Tibial nerve (tissue), 4 donors: ENCODE data around the gene SLC6A8. TPM values are rescaled to one million over a fixed set of nuclear protein-coding genes. Genes with fewer than 3 reads are reported as not detected.

ENCODE experiments used
- DNase-seq, 2 donors: peaks; one replicate each; pipeline ENCODE4 v3.0.0-alpha.2; 2019; ENCODE audit warnings: low spot score in 2 of 2
- H3K27ac ChIP-seq, 4 donors: fragments of 200-600 bp; sonication (generic) in 3 of 4; one replicate each; pipeline ENCODE4 v1.5.1; 2017 to 2019; ENCODE audit warnings: mild to moderate bottlenecking in 1 of 4
- H3K27me3 ChIP-seq, 2 donors: fragments of 200-600 bp; sonication (generic) in 1 of 2; one replicate each; pipeline versions ENCODE4 v1.5.1 to v1.6.0; 2017 to 2019
- H3K36me3 ChIP-seq, 3 donors: fragments of 200-600 bp; sonication (generic); one replicate each; pipeline ENCODE4 v1.5.1; 2018 to 2019
- H3K4me1 ChIP-seq, 4 donors: fragments of 200-600 bp; sonication (generic) in 3 of 4; one replicate each; pipeline ENCODE4 v1.5.1; 2017 to 2019
- H3K4me3 ChIP-seq, 4 donors: fragments of 200-600 bp; sonication (generic) in 3 of 4; one replicate each; pipeline ENCODE4 v1.5.1; 2017 to 2019; ENCODE audit warnings: mild to moderate bottlenecking in 1 of 4, moderate library complexity in 1 of 4
- H3K9me3 ChIP-seq, 4 donors: fragments of 200-600 bp; sonication (generic) in 3 of 4; one replicate each; pipeline ENCODE4 v1.5.1; 2017 to 2019
- EP300 ChIP-seq, 2 donors: sonication (generic); formaldehyde crosslinking; IDR thresholded peaks; one replicate each; pipeline ENCODE4 v1.6.1; 2017; ENCODE audit warnings: antibody characterized with exemption in 2 of 2, mild to moderate bottlenecking in 1 of 2
- POLR2A ChIP-seq, 2 donors: fragments of 450-650 bp; IDR thresholded peaks; one replicate each; pipeline ENCODE4 v1.6.1; 2017; ENCODE audit warnings: antibody characterized with exemption in 2 of 2, mild to moderate bottlenecking in 2 of 2, moderate library complexity in 2 of 2
- WGBS, 2 donors: methylation state at CpG; one replicate each; pipeline ENCODE4 v1.1.5; 2018; 5-methylcytosine and 5-hydroxymethylcytosine counted together
- total RNA-seq, 4 donors: library from RNA; depleted of rRNA; stranded (reverse); fragments of >200 nt; gene quantifications; one replicate each; pipeline ENCODE4 v1.1.0, GENCODE V29; 2016
- TF ChIP-seq, protein P1 (sequence below), 5 experiments: fragments of 200-600 bp in 3 of 5; fragments of 450-650 bp in 2 of 5; sonication (generic) in 3 of 5; IDR thresholded peaks; one replicate each; pipeline ENCODE4 v1.5.1; 2016 to 2019; ENCODE audit warnings: antibody characterized with exemption in 5 of 5, mild to moderate bottlenecking in 3 of 5, moderate library complexity in 2 of 5

The SLC6A8 gene
- total RNA-seq, 4 donors from 2014 or later, result 14.4 to 26.7 (median 21.9) TPM

DNA sequence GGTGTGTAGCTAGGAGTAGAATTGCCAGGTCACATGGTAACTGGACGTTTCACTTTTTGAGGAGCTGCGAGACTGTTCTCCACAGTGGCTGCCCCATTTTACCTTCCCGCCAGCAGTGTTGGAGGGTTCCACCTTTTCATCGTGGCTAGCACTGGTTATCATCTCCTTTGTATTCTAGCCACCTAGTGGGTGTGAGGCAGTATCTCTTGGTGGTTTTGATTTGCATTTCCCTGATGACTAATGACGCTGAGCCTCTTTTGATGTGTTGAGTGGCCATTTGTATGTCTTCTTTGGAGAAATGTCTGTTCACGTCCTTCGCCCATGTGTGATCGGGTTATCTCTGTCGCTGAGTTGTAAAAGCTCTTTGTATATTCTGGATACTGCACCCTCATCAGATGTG, 47.5 kb downstream of the SLC6A8 start:
- no peak for DNase-seq
- TF ChIP-seq EP300 (IDR thresholded peaks at IDR 0.05) (no peak), POLR2A (IDR thresholded peaks at IDR 0.05) (no peak)
- TF ChIP-seq, protein P1, sequence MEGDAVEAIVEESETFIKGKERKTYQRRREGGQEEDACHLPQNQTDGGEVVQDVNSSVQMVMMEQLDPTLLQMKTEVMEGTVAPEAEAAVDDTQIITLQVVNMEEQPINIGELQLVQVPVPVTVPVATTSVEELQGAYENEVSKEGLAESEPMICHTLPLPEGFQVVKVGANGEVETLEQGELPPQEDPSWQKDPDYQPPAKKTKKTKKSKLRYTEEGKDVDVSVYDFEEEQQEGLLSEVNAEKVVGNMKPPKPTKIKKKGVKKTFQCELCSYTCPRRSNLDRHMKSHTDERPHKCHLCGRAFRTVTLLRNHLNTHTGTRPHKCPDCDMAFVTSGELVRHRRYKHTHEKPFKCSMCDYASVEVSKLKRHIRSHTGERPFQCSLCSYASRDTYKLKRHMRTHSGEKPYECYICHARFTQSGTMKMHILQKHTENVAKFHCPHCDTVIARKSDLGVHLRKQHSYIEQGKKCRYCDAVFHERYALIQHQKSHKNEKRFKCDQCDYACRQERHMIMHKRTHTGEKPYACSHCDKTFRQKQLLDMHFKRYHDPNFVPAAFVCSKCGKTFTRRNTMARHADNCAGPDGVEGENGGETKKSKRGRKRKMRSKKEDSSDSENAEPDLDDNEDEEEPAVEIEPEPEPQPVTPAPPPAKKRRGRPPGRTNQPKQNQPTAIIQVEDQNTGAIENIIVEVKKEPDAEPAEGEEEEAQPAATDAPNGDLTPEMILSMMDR (IDR thresholded peaks at IDR 0.05), result no peak
- H3K36me3 ChIP-seq, result peaks cover 0 to 17% (median 0%) of the 10 kb centered on the region in 3 donors
- 79 to 85% methylated on average over 9 of the region's 9 CpGs for WGBS, 2 donors
- H3K27me3 ChIP-seq, result no peaks in the 10 kb centered on the region
- no peaks in the 10 kb centered on the region for H3K4me1 ChIP-seq
- no peak overlapping the region for H3K4me3 ChIP-seq
- no peak overlapping the region for H3K27ac ChIP-seq
- H3K9me3 ChIP-seq, result no peaks in the 10 kb centered on the region

- Histone ChIP-seq H3K36me3 (peaks cover 0 to 22% (median 0%) of the 10 kb centered on the region in 3 donors), H3K4me3 (no peak overlapping the region), H3K27me3 (no peaks in the 10 kb centered on the region), H3K4me1 (no peaks in the 10 kb centered on the region), H3K27ac (no peak overlapping the region), H3K9me3 (no peaks in the 10 kb centered on the region)
- DNase-seq, result no peak
- 88 to 89% methylated on average over 18 to 30 of the region's 30 CpGs for WGBS, 2 donors
- TF ChIP-seq EP300 (IDR thresholded peaks at IDR 0.05) (no peak), POLR2A (IDR thresholded peaks at IDR 0.05) (no peak)
- TF ChIP-seq, protein P1 (IDR thresholded peaks at IDR 0.05), result no peak
Measured at GRCh38 chrX:153736071-153736820, 48.5 kb downstream of the SLC6A8 start.

- TF ChIP-seq POLR2A (IDR thresholded peaks at IDR 0.05) (no peak), EP300 (IDR thresholded peaks at IDR 0.05) (no peak)
- TF ChIP-seq, protein P1 (IDR thresholded peaks at IDR 0.05), result no peak
- Histone ChIP-seq H3K4me3 (no peak overlapping the region), H3K27me3 (no peaks in the 10 kb centered on the region), H3K9me3 (no peaks in the 10 kb centered on the region), H3K36me3 (peaks cover 0 to 22% (median 0%) of the 10 kb centered on the region in 3 donors), H3K4me1 (no peaks in the 10 kb centered on the region), H3K27ac (no peak overlapping the region)
- WGBS, 2 donors, result 55 to 71% methylated on average over 2 to 13 of the region's 15 CpGs
- no peak for DNase-seq
Measured at GRCh38 chrX:153736871-153737441, 49.2 kb downstream of the SLC6A8 start.

- no peak for DNase-seq
- H3K27ac ChIP-seq, result no peak overlapping the region
- peaks cover 0 to 22% (median 0%) of the 10 kb centered on the region in 3 donors for H3K36me3 ChIP-seq
- H3K4me3 ChIP-seq, result no peak overlapping the region
- peaks cover 0 to 2% (median 0%) of the 10 kb centered on the region in 4 donors for H3K4me1 ChIP-seq
- H3K27me3 ChIP-seq, result no peaks in the 10 kb centered on the region
- WGBS, 2 donors, result 93% methylated on average over 13 to 22 of the region's 27 CpGs
- no peaks in the 10 kb centered on the region for H3K9me3 ChIP-seq
- no peak for TF ChIP-seq POLR2A (IDR thresholded peaks at IDR 0.05)
Measured at GRCh38 chrX:153738056-153738605, 50.4 kb downstream of the SLC6A8 start.

DNA sequence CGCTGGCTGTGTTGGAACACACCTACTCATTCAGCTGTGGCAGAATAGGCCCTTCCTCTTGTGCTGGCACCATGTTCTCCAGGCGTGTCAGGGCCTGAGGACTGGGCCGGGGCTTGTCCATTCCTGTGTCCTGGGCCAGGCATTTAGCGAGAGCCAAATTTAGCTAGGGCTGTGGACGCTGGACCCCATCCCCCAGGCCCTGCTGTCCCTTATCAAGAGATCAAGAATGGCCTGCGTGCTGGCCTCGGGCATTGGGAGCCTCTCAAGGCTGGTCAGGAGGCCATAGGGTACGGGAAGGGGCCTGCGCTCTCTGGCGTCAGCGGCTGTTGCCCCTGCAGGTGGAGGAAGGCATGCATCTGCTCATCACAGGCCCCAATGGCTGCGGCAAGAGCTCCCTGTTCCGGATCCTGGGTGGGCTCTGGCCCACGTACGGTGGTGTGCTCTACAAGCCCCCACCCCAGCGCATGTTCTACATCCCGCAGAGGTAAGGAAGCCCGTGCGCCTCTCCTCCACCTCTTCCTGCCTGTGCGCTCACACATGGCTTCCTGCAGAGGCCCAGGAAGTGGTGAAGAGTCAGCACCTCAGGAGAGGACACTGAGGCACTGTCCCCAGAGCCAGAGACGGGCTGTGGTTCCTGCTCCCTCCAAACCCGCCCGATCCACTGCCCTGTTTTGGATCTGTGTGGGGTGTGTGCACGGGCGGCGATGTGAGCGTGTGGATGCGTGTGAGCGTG, 52.2 kb downstream of the SLC6A8 start:
- Histone ChIP-seq H3K4me1 (peaks cover 0 to 17% (median 4%) of the 10 kb centered on the region in 4 donors), H3K36me3 (peaks cover 0 to 22% (median 0%) of the 10 kb centered on the region in 3 donors), H3K27ac (no peak overlapping the region), H3K27me3 (no peaks in the 10 kb centered on the region), H3K9me3 (no peaks in the 10 kb centered on the region), H3K4me3 (no peak overlapping the region)
- DNase-seq, result no peak
- 88 to 97% methylated on average over 6 to 20 of the region's 29 CpGs for whole genome bisulfite sequencing, 2 donors
- TF ChIP-seq EP300 (IDR thresholded peaks at IDR 0.05) (no peak), POLR2A (IDR thresholded peaks at IDR 0.05) (no peak)
- TF ChIP-seq, protein P1 (IDR thresholded peaks at IDR 0.05), result no peak
